GM23248 (cell line): ENCODE measurements around the gene DOK1. TPM values are rescaled to one million over a fixed set of nuclear protein-coding genes. Genes with fewer than 3 reads are reported as not detected.

Experiments used
- DNase-seq: peaks from one replicate; pipeline ENCODE4 v3.0.0-alpha.2; 2015
- H2AFZ ChIP-seq: fragments of 200-600 bp; sonication (generic); 2 replicates; pipeline ENCODE4 v1.6.1; 2016; ENCODE audit warnings: antibody characterized with exemption
- H3F3A ChIP-seq: fragments of 200-600 bp; sonication (generic); 2 replicates; pipeline ENCODE4 v1.6.1; 2016; ENCODE audit warnings: mild to moderate bottlenecking, antibody characterized with exemption, mixed run types; ENCODE audit not compliant: insufficient read depth
- H3K27ac ChIP-seq: fragments of 200-600 bp; sonication (generic); 2 replicates; pipeline ENCODE4 v1.5.1; 2016; ENCODE audit warnings: mild to moderate bottlenecking
- H3K27me3 ChIP-seq: fragments of 200-600 bp; sonication (generic); replicated peaks from 2 replicates; pipeline ENCODE4 v1.6.1; 2016; ENCODE audit warnings: mild to moderate bottlenecking; ENCODE audit not compliant: insufficient read depth
- H3K36me3 ChIP-seq: fragments of 200-600 bp; sonication (generic); 2 replicates; pipeline ENCODE4 v1.6.1; 2016; ENCODE audit warnings: low read depth, mild to moderate bottlenecking
- H3K4me1 ChIP-seq: fragments of 200-600 bp; sonication (generic); 2 replicates; pipeline ENCODE4 v1.6.1; 2016; ENCODE audit warnings: mild to moderate bottlenecking; ENCODE audit not compliant: insufficient read depth
- H3K4me2 ChIP-seq: fragments of 200-600 bp; sonication (generic); one replicate; pipeline ENCODE4 v1.6.1; 2016; ENCODE audit warnings: mild to moderate bottlenecking; ENCODE audit not compliant: unreplicated experiment
- H3K4me3 ChIP-seq: fragments of 200-600 bp; sonication (generic); 2 replicates; pipeline ENCODE4 v1.5.1; 2016; ENCODE audit warnings: mild to moderate bottlenecking
- H3K79me2 ChIP-seq: fragments of 200-600 bp; sonication (generic); 2 replicates; pipeline ENCODE4 v1.6.1; 2016; ENCODE audit warnings: mild to moderate bottlenecking; ENCODE audit not compliant: insufficient read depth
- H3K9ac ChIP-seq: fragments of 200-600 bp; sonication (generic); 2 replicates; pipeline ENCODE4 v1.6.1; 2016; ENCODE audit warnings: mild to moderate bottlenecking
- H3K9me2 ChIP-seq: fragments of 200-600 bp; sonication (generic); 2 replicates; pipeline ENCODE4 v1.6.1; 2016; ENCODE audit warnings: mixed run types, mild to moderate bottlenecking, moderate library complexity; ENCODE audit not compliant: insufficient read depth
- H3K9me3 ChIP-seq: fragments of 200-600 bp; sonication (generic); one replicate; pipeline ENCODE4 v1.6.1; 2017; ENCODE audit warnings: low read depth
- H4K20me1 ChIP-seq: fragments of 200-600 bp; sonication (generic); 2 replicates; pipeline ENCODE4 v1.6.0; 2016; ENCODE audit not compliant: insufficient read depth
- EZH2 ChIP-seq: fragments of 200-600 bp; sonication (generic); IDR thresholded peaks from 2 replicates; pipeline ENCODE4 v1.6.1; 2018; ENCODE audit warnings: antibody characterized with exemption, mild to moderate bottlenecking; ENCODE audit not compliant: insufficient read depth, poor library complexity, severe bottlenecking
- EZH2phosphoT487 ChIP-seq: fragments of 200-600 bp; sonication (generic); IDR thresholded peaks from 2 replicates; pipeline ENCODE4 v1.6.1; 2018; ENCODE audit warnings: antibody characterized with exemption, moderate library complexity, mild to moderate bottlenecking, low read depth; ENCODE audit not compliant: insufficient read depth
- WGBS, 2 experiments: methylation state at CpG; one replicate each; pipeline ENCODE4 v1.1.6; 2015 to 2017; ENCODE audit warnings: low lambda C conversion rate in 2 of 2, low coverage in 1 of 2; ENCODE audit errors: missing lambda C conversion rate in 2 of 2; 5-methylcytosine and 5-hydroxymethylcytosine counted together
- in situ Hi-C: fragments of 300-500 bp; cut with MboI; formaldehyde crosslinking; loops from 2 replicates; pipeline ENCODE4 v1.15.0; 2020
- polyA plus RNA-seq: library from polyadenylated mRNA; unstranded; fragments of >200 nt; fragmentation: Nextera tagmentation; extraction: Ambion mirVana; gene quantifications from 2 replicates; pipeline ENCODE4 v1.2.1, GENCODE V29; 2016
- total RNA-seq: library from RNA; depleted of rRNA; stranded (reverse); fragments of >200 nt; shearing (Covaris generic); gene quantifications from 2 replicates; pipeline ENCODE4 v1.2.3, GENCODE V29; 2014

Gene DOK1
- total and polyA plus RNA-seq, 2 experiments from 2014 or later, result 32.2 to 32.6 TPM

GRCh38 chr2:74593826-74594772 lies 39.6 kb downstream of the DOK1 start:
- peaks cover 6% of the 10 kb centered on the region for H3K4me1 ChIP-seq
- H3K27me3 ChIP-seq, result no peaks in the 10 kb centered on the region
- TF ChIP-seq EZH2 (no peak), EZH2phosphoT487 (no peak)
- in situ Hi-C loops, result no loop called here
- 43 to 53% methylated on average over 4 of the region's 4 CpGs for WGBS, 2 experiments
- H3K9me3 ChIP-seq, result no peaks in the 10 kb centered on the region
- H3F3A ChIP-seq, result peaks cover 7% of the 10 kb centered on the region
- H3K4me3 ChIP-seq, result no peak overlapping the region
- no peak overlapping the region for H3K9ac ChIP-seq
- no peaks in the 10 kb centered on the region for H3K9me2 ChIP-seq
- DNase-seq, result peak; percentile 54
- H4K20me1 ChIP-seq, result no peaks in the 10 kb centered on the region
- H3K27ac ChIP-seq, result no peak overlapping the region
- H2AFZ ChIP-seq, result no peak overlapping the region
- H3K4me2 ChIP-seq, result no peak overlapping the region
- no peaks in the 10 kb centered on the region for H3K36me3 ChIP-seq
- H3K79me2 ChIP-seq, result no peaks in the 10 kb centered on the region

GRCh38 chr2:74596584-74596983 lies 42.1 kb downstream of the DOK1 start:
- WGBS, 2 experiments, result 48 to 49% methylated on average over 1 of the region's 1 CpG
- TF ChIP-seq EZH2 (no peak), EZH2phosphoT487 (no peak)
- DNase-seq, result no peak
- Histone ChIP-seq H3K4me1 (peaks cover 6% of the 10 kb centered on the region), H2AFZ (no peak overlapping the region), H3K27me3 (peaks cover 18% of the 10 kb centered on the region), H3K4me2 (no peak overlapping the region), H3K36me3 (no peaks in the 10 kb centered on the region), H3K79me2 (no peaks in the 10 kb centered on the region), H3F3A (peaks cover 7% of the 10 kb centered on the region), H3K9me3 (no peaks in the 10 kb centered on the region), H3K4me3 (no peak overlapping the region), H3K27ac (no peak overlapping the region), H4K20me1 (no peaks in the 10 kb centered on the region), H3K9ac (no peak overlapping the region), H3K9me2 (no peaks in the 10 kb centered on the region)
- in situ Hi-C loops, result no loop called here

- H3K9me2 ChIP-seq, result no peaks in the 10 kb centered on the region
Observed at GRCh38 chr2:74597410-74597809, 42.9 kb downstream of the DOK1 start.

GRCh38 chr2:74599676-74600075 lies 45.2 kb downstream of the DOK1 start:
- peaks cover 27% of the 10 kb centered on the region for H3K27me3 ChIP-seq
- no peak for DNase-seq
- no peaks in the 10 kb centered on the region for H3K79me2 ChIP-seq
- H3K27ac ChIP-seq, result no peak overlapping the region
- H3K4me1 ChIP-seq, result peaks cover 10% of the 10 kb centered on the region
- peaks cover 15% of the 10 kb centered on the region; the same call in 1 of the 2 replicates for H3F3A ChIP-seq
- no peak overlapping the region for H2AFZ ChIP-seq
- no peak overlapping the region for H3K4me2 ChIP-seq
- no peak overlapping the region for H3K9ac ChIP-seq
- no peaks in the 10 kb centered on the region for H3K9me3 ChIP-seq
- H3K36me3 ChIP-seq, result no peaks in the 10 kb centered on the region
- no peak overlapping the region for H3K4me3 ChIP-seq
- no peaks in the 10 kb centered on the region for H3K9me2 ChIP-seq
- in situ Hi-C loops, result no loop called here
- TF ChIP-seq EZH2phosphoT487 (no peak), EZH2 (no peak)
- 39 to 46% methylated on average over 3 of the region's 3 CpGs for WGBS, 2 experiments
- H4K20me1 ChIP-seq, result no peaks in the 10 kb centered on the region

More at GRCh38 chr2:74597410-74597809, 42.9 kb downstream of the DOK1 start:
- no peak overlapping the region for H3K9ac ChIP-seq
- H3K27me3 ChIP-seq, result peaks cover 19% of the 10 kb centered on the region
- H3K9me3 ChIP-seq, result no peaks in the 10 kb centered on the region
- no peak for DNase-seq
- H3K27ac ChIP-seq, result no peak overlapping the region
- no peak overlapping the region for H2AFZ ChIP-seq
- H3F3A ChIP-seq, result peaks cover 16% of the 10 kb centered on the region
- 0 to 6% methylated on average over 1 of the region's 1 CpG for WGBS, 2 experiments
- H3K79me2 ChIP-seq, result no peaks in the 10 kb centered on the region
- H3K4me2 ChIP-seq, result no peak overlapping the region
- in situ Hi-C loops, result no loop called here
- H3K36me3 ChIP-seq, result no peaks in the 10 kb centered on the region
- TF ChIP-seq EZH2 (no peak), EZH2phosphoT487 (no peak)
- no peaks in the 10 kb centered on the region for H4K20me1 ChIP-seq
- no peak overlapping the region for H3K4me3 ChIP-seq
- peaks cover 11% of the 10 kb centered on the region for H3K4me1 ChIP-seq
